ENCODE data around the gene NSUN3. TPM values are rescaled to one million over a fixed set of nuclear protein-coding genes. Genes with fewer than 3 reads are reported as not detected.
"Not testable (repeated sequence)": the region's sequence is repeated elsewhere in the genome, so short reads cannot be mapped to it uniquely, and the experiment has no call there.

Gene NSUN3
- total RNA-seq, 4 donors from 2014 or later, result 1.4 to 2.5 (median 2.1) TPM

GRCh38 chr3:94043285-94043684 lies 19.6 kb upstream of the NSUN3 start:
- H3K27ac ChIP-seq, result no peak overlapping the region
- ATAC-seq (no peak), DNase-seq (no peak)
- in situ Hi-C loops (cut with MboI; ENCODE audit: low sequenced_read_pairs in 4 of 4), result no loop called here
- intact Hi-C loops (cut with DNase I; ENCODE audit: low total_unique reads), result no loop called here
- no peaks in the 10 kb centered on the region for H3K9me3 ChIP-seq
- H3K27me3 ChIP-seq, result no peaks in the 10 kb centered on the region
- H3K4me1 ChIP-seq, result no peaks in the 10 kb centered on the region
- H3K4me3 ChIP-seq, result no peak overlapping the region
- peaks cover 0 to 8% of the 10 kb centered on the region in 2 donors for H3K36me3 ChIP-seq
- TF ChIP-seq POLR2A (IDR thresholded peaks at IDR 0.05), result no peak
- TF ChIP-seq CTCF (IDR thresholded peaks at IDR 0.05 in 4 of 5, conservative IDR thresholded peaks at IDR 0.05 in 1 of 5), result no peak

- DNase-seq; H3K9me3 ChIP-seq; H3K4me3 ChIP-seq; H3K4me1 ChIP-seq; ATAC-seq; H3K27ac ChIP-seq; intact Hi-C loops (cut with DNase I; ENCODE audit: low total_unique reads); in situ Hi-C loops (cut with MboI; ENCODE audit: low sequenced_read_pairs in 4 of 4); H3K36me3 ChIP-seq; H3K27me3 ChIP-seq: not testable (repeated sequence)
Observed at GRCh38 chr3:94044100-94044936, 18.5 kb upstream of the NSUN3 start.

DNA sequence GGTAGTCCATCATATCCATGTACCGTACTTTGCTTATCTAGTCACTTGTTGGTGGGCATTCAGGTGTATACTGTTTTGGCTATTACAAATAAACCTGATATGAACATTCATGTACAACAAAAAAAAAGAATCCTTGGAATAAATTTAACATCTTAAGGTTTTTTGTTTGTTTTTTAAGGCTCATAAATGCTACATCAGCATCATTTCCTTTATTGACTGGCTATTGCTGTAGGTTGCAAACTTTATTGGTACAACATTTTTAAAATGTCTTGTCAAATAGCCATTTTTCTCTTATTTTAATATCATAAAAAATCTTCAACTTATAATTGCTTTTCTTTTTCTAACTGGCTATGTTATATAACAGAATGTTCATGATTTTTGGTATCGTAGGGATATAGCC lies 16.3 kb upstream of the NSUN3 start:
- Histone ChIP-seq H3K27ac (no peak overlapping the region), H3K36me3 (peaks cover 0 to 8% of the 10 kb centered on the region in 2 donors), H3K9me3 (no peaks in the 10 kb centered on the region), H3K4me3 (no peak overlapping the region), H3K4me1 (no peaks in the 10 kb centered on the region), H3K27me3 (no peaks in the 10 kb centered on the region)
- ATAC-seq (no peak), DNase-seq (no peak)
- intact Hi-C loops (cut with DNase I; ENCODE audit: low total_unique reads) (no loop called here), in situ Hi-C loops (cut with MboI; ENCODE audit: low sequenced_read_pairs in 4 of 4) (no loop called here)
- no peak for TF ChIP-seq POLR2A (IDR thresholded peaks at IDR 0.05)
- no peak for TF ChIP-seq CTCF (IDR thresholded peaks at IDR 0.05 in 4 of 5, conservative IDR thresholded peaks at IDR 0.05 in 1 of 5)

DNA sequence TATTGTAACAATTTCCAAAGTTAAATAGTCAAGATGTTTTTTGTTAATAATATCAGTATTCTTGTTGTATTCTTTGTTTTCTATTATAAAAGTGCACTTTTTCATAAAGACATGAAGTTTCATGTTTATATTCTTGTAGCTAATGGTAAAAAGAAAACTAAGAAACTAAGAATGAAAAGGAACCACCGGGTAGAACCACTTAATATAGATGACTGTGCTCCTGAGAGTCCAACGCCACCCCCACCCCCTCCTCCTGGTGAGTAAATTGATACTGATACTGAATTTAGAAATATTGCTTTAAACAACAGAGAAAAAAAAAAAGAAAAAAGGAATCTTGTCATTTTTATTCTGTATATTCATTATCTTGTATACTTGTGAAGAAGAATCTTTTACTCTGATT lies 13.6 kb upstream of the NSUN3 start:
- Histone ChIP-seq H3K4me1 (no peaks in the 10 kb centered on the region), H3K27me3 (no peaks in the 10 kb centered on the region), H3K27ac (no peak overlapping the region), H3K36me3 (peaks cover 0 to 3% of the 10 kb centered on the region in 2 donors), H3K4me3 (no peak overlapping the region), H3K9me3 (no peaks in the 10 kb centered on the region)
- intact Hi-C loops (cut with DNase I; ENCODE audit: low total_unique reads), result no loop called here
- TF ChIP-seq POLR2A (IDR thresholded peaks at IDR 0.05), result no peak
- TF ChIP-seq CTCF (IDR thresholded peaks at IDR 0.05 in 4 of 5, conservative IDR thresholded peaks at IDR 0.05 in 1 of 5), result no peak
- DNase-seq (no peak), ATAC-seq (no peak)
- in situ Hi-C loops (cut with MboI; ENCODE audit: low sequenced_read_pairs in 4 of 4), result no loop called here

- Histone ChIP-seq H3K27me3 (no peaks in the 10 kb centered on the region), H3K9me3 (no peaks in the 10 kb centered on the region), H3K36me3 (no peaks in the 10 kb centered on the region), H3K4me1 (no peaks in the 10 kb centered on the region), H3K4me3 (no peak overlapping the region), H3K27ac (no peak overlapping the region)
- in situ Hi-C loops (cut with MboI; ENCODE audit: low sequenced_read_pairs in 4 of 4), result no loop called here
- TF ChIP-seq CTCF (IDR thresholded peaks at IDR 0.05 in 4 of 5, conservative IDR thresholded peaks at IDR 0.05 in 1 of 5), result no peak
- no peak for TF ChIP-seq POLR2A (IDR thresholded peaks at IDR 0.05)
- intact Hi-C loops (cut with DNase I; ENCODE audit: low total_unique reads), result no loop called here
- no peak for DNase-seq
- ATAC-seq, result no peak
Observed at GRCh38 chr3:94050546-94050945, 12.3 kb upstream of the NSUN3 start.
